Gastroesophageal sphincter (tissue), 4 donors: Measurements from ENCODE around the gene FNDC10. TPM values are rescaled to one million over a fixed set of nuclear protein-coding genes. Genes with fewer than 3 reads are reported as not detected.

Experiments used
- ATAC-seq: fragments of 150-250 bp; one replicate; pipeline ENCODE4 v1.9.1; 2016; ENCODE audit warnings: mild to moderate bottlenecking, moderate library complexity
- H3K27ac ChIP-seq, 4 donors: fragments of 200-600 bp; sonication (generic) in 3 of 4; 1 replicate in 3 of 4; 2 replicates in 1 of 4; pipeline ENCODE4 v1.5.1; 2016 to 2019
- H3K27me3 ChIP-seq: fragments of 200-600 bp; sonication (generic); one replicate; pipeline ENCODE4 v1.5.1; 2019
- H3K36me3 ChIP-seq, 2 donors: fragments of 200-600 bp; sonication (generic); one replicate each; pipeline ENCODE4 v1.5.1; 2019; ENCODE audit warnings: control low read depth in 1 of 2
- H3K4me1 ChIP-seq, 3 donors: fragments of 200-600 bp; sonication (generic); 1 replicate in 2 of 3; 2 replicates in 1 of 3; pipeline ENCODE4 v1.5.1; 2016 to 2019; ENCODE audit warnings: control low read depth in 2 of 3
- H3K4me3 ChIP-seq, 2 donors: fragments of 200-600 bp; sonication (generic); one replicate each; pipeline ENCODE4 v1.5.1; 2019; ENCODE audit warnings: mild to moderate bottlenecking in 1 of 2, moderate library complexity in 1 of 2
- H3K9me3 ChIP-seq, 3 donors: fragments of 200-600 bp; sonication (generic); one replicate each; pipeline ENCODE4 v1.5.1; 2017 to 2019; ENCODE audit warnings: control low read depth in 2 of 3
- EP300 ChIP-seq: sonication (generic); formaldehyde crosslinking; IDR thresholded peaks from one replicate; pipeline ENCODE4 v1.6.1; 2017; ENCODE audit warnings: antibody characterized with exemption, mild to moderate bottlenecking
- POLR2A ChIP-seq, 2 donors: fragments of 450-650 bp; IDR thresholded peaks; one replicate each; pipeline ENCODE4 v1.6.1; 2017; ENCODE audit warnings: antibody characterized with exemption in 2 of 2, mild to moderate bottlenecking in 2 of 2, moderate library complexity in 1 of 2
- POLR2AphosphoS5 ChIP-seq: sonication (generic); formaldehyde crosslinking; IDR thresholded peaks from one replicate; pipeline ENCODE4 v1.6.1; 2017; ENCODE audit warnings: antibody characterized with exemption
- WGBS, 2 donors: methylation state at CpG; one replicate each; pipeline ENCODE4 v1.1.5; 2018; ENCODE audit warnings: low coverage in 1 of 2; 5-methylcytosine and 5-hydroxymethylcytosine counted together
- total RNA-seq, 4 donors: library from RNA; depleted of rRNA; stranded (reverse); fragments of >200 nt; gene quantifications; one replicate each; pipeline ENCODE4 v1.1.0, GENCODE V29; 2016
- TF ChIP-seq, protein P1 (sequence below), 4 experiments: fragments of 200-600 bp in 2 of 4; fragments of 450-650 bp in 2 of 4; sonication (generic) in 1 of 4; IDR thresholded peaks; one replicate each; pipeline ENCODE4 v1.5.1; 2017 to 2019; ENCODE audit warnings: antibody characterized with exemption in 4 of 4, mild to moderate bottlenecking in 2 of 4, moderate library complexity in 2 of 4

The FNDC10 gene
- total RNA-seq, 4 donors from 2014 or later = 0.54 TPM; not detected in 2

DNA sequence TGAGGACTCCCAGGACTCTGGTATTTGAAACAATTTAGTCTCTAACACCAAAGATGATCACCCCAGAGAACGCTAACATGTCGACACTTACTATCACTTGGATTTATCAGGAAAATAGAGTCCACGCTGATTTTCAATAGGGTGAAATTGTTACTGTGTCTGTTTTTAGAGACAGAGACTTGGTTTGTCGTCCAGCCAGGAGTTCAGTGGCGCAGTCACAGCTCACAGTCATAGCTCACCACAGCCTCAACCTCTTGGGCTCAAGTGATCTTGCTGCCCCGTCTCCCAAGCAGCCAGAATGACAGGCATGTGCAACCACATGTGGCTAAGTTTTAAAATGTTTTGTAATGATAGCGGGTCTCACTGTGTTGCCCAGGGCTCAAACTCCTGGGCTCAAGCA, 30.6 kb downstream of the FNDC10 start:
- ATAC-seq = no peak

DNA sequence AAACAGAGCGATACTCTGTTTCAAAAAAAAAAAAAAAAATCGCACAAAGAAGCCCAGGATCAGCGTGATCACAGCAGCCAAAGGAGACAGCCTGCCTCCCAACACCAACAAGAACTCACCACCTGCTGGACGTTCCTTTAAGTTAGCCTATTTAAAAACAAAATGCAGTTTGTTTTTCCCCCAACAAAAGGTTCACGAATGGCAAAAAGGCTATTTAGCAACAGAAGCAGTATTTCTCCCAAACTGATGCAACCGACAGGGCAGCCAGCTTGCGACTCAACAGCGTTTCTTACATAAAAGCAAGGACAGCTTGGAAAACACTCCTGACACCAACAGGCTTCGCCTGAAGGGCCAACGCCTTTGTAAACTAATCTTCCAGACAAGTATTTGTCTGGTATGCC, 32.0 kb downstream of the FNDC10 start:
- H3K27ac ChIP-seq = peak overlapping the region in 2 of 4 donors; percentile 28 to 54
- H3K9me3 ChIP-seq = no peaks in the 10 kb centered on the region
- no peak overlapping the region for H3K4me3 ChIP-seq
- H3K36me3 ChIP-seq = peaks cover 0 to 62% of the 10 kb centered on the region in 2 donors
- TF ChIP-seq POLR2AphosphoS5 (no peak), POLR2A (IDR thresholded peaks at IDR 0.05) (no peak), EP300 (no peak)
- TF ChIP-seq, protein P1, sequence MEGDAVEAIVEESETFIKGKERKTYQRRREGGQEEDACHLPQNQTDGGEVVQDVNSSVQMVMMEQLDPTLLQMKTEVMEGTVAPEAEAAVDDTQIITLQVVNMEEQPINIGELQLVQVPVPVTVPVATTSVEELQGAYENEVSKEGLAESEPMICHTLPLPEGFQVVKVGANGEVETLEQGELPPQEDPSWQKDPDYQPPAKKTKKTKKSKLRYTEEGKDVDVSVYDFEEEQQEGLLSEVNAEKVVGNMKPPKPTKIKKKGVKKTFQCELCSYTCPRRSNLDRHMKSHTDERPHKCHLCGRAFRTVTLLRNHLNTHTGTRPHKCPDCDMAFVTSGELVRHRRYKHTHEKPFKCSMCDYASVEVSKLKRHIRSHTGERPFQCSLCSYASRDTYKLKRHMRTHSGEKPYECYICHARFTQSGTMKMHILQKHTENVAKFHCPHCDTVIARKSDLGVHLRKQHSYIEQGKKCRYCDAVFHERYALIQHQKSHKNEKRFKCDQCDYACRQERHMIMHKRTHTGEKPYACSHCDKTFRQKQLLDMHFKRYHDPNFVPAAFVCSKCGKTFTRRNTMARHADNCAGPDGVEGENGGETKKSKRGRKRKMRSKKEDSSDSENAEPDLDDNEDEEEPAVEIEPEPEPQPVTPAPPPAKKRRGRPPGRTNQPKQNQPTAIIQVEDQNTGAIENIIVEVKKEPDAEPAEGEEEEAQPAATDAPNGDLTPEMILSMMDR (IDR thresholded peaks at IDR 0.05) = no peak
- H3K4me1 ChIP-seq = peaks cover 0 to 67% (median 5%) of the 10 kb centered on the region in 3 donors
- no peaks in the 10 kb centered on the region for H3K27me3 ChIP-seq
- WGBS, 2 donors = 57 to 61% methylated on average over 6 to 9 of the region's 10 CpGs
- peak; percentile 75 for ATAC-seq

More for the DNA sequence above, 30.6 kb downstream of the FNDC10 start:
- peaks cover 0 to 47% of the 10 kb centered on the region in 2 donors for H3K36me3 ChIP-seq
- 73% methylated on average over 7 of the region's 7 CpGs; no CpG with 5 or more reads in 1 of the 2 donors for WGBS, 2 donors
- H3K27ac ChIP-seq = no peak overlapping the region
- H3K27me3 ChIP-seq = no peaks in the 10 kb centered on the region
- H3K4me1 ChIP-seq = peaks cover 0 to 76% (median 8%) of the 10 kb centered on the region in 3 donors
- TF ChIP-seq, protein P1 (IDR thresholded peaks at IDR 0.05) = no peak
- TF ChIP-seq POLR2A (IDR thresholded peaks at IDR 0.05) = no peak
- TF ChIP-seq EP300 = no peak
- no peaks in the 10 kb centered on the region for H3K9me3 ChIP-seq
- no peak overlapping the region for H3K4me3 ChIP-seq

DNA sequence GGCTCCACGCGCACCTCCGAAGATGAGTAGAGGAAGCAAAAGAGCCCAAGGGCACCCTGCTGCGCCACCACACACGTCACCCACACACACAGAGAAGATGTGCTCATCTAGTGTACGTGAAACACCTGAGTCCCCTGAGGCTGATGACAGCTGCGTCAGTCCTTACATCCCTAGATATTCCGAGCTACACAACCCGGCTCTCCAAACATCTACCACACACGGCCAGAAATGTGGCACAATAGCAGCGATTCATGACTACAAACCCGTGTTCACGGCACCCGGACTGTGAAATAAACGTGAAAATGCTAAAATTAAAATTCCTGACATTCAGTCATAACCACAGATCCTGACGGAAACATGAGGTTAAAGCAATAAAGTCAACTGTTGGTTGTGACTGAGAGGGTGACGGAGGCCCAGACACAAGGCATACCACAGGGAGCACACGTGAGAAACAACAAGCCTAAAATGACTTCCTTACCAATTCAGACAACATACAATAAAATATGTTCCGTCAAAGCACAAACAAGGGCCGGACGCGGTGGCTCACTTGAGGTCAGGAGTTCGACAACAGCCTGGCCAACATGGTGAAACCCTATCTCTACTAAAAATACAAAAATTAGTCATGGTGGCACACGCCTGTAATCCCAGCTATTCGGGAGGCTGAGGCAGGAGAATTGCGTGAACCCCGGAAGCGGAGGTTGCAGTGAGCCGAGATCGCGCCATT, 32.6 kb downstream of the FNDC10 start:
- 67 to 84% methylated on average over 3 to 27 of the region's 31 CpGs for WGBS, 2 donors
- H3K4me3 ChIP-seq = no peak overlapping the region
- TF ChIP-seq POLR2A (IDR thresholded peaks at IDR 0.05) (no peak), POLR2AphosphoS5 (no peak), EP300 (no peak)
- TF ChIP-seq, protein P1 (IDR thresholded peaks at IDR 0.05) = no peak
- H3K27ac ChIP-seq = peak overlapping the region in 3 of 4 donors; percentile 28 to 54 (median 46)
- H3K9me3 ChIP-seq = no peaks in the 10 kb centered on the region
- H3K36me3 ChIP-seq = peaks cover 0 to 64% of the 10 kb centered on the region in 2 donors
- H3K4me1 ChIP-seq = peaks cover 0 to 61% (median 5%) of the 10 kb centered on the region in 3 donors
- H3K27me3 ChIP-seq = no peaks in the 10 kb centered on the region
- no peak for ATAC-seq

GRCh38 chr1:1565340-1565739, 34.6 kb downstream of the FNDC10 start:
- no peak for ATAC-seq
- whole genome bisulfite sequencing, 2 donors = 70 to 94% methylated on average over 3 to 9 of the region's 10 CpGs

More at GRCh38 chr1:1565340-1565739, 34.6 kb downstream of the FNDC10 start:
- Histone ChIP-seq H3K36me3 (peaks cover 0 to 68% of the 10 kb centered on the region in 2 donors), H3K27me3 (no peaks in the 10 kb centered on the region), H3K9me3 (no peaks in the 10 kb centered on the region), H3K4me3 (no peak overlapping the region), H3K27ac (no peak overlapping the region), H3K4me1 (peaks cover 0 to 41% (median 4%) of the 10 kb centered on the region in 3 donors)
- TF ChIP-seq, protein P1 (IDR thresholded peaks at IDR 0.05) = no peak
- TF ChIP-seq POLR2A (IDR thresholded peaks at IDR 0.05) = no peak
